Measurements from ENCODE around the gene BBC3. TPM values are rescaled to one million over a fixed set of nuclear protein-coding genes. Genes with fewer than 3 reads are reported as not detected.
A peak's percentile ranks its signal among the peaks of the same experiment; 100 is the strongest.
"Not testable (repeated sequence)": the region's sequence is repeated elsewhere in the genome, so short reads cannot be mapped to it uniquely, and the experiment has no call there.

Gene BBC3
- total RNA-seq, 4 donors from 2014 or later = 0.48 to 3.2 (median 2.6) TPM

- DNase-seq = no peak
- 43 to 48% methylated on average over 3 of the region's 3 CpGs for WGBS, 2 donors
- H3K4me3 ChIP-seq = no peak overlapping the region
Measured at GRCh38 chr19:47253467-47253881, 22.5 kb upstream of the BBC3 start.

GRCh38 chr19:47253016-47253415 lies 22.0 kb upstream of the BBC3 start:
- H3K36me3 ChIP-seq; intact Hi-C loops (cut with DNase I); H3K4me3 ChIP-seq; H3K27me3 ChIP-seq; H3K9me3 ChIP-seq; DNase-seq: not testable (repeated sequence)
- 73 to 74% methylated on average over 5 to 7 of the region's 8 CpGs for WGBS, 2 donors
- Histone ChIP-seq H3K27ac (peak overlapping the region in 2 of 4 donors; percentile 49 to 54), H3K4me1 (peaks cover 14 to 60% (median 14%) of the 10 kb centered on the region in 3 donors)

More at GRCh38 chr19:47253467-47253881, 22.5 kb upstream of the BBC3 start:
- no peaks in the 10 kb centered on the region for H3K9me3 ChIP-seq
- peaks cover 19 to 65% (median 19%) of the 10 kb centered on the region in 3 donors for H3K4me1 ChIP-seq
- intact Hi-C loops (cut with DNase I) = no loop called here
- no peak for TF ChIP-seq CTCF (IDR thresholded peaks at IDR 0.05)
- no peak for TF ChIP-seq POLR2A (IDR thresholded peaks at IDR 0.05)
- peaks cover 0 to 4% (median 0%) of the 10 kb centered on the region in 3 donors for H3K36me3 ChIP-seq
- peak overlapping the region in 3 of 4 donors; percentile 10 to 54 (median 49) for H3K27ac ChIP-seq
- no peaks in the 10 kb centered on the region for H3K27me3 ChIP-seq

GRCh38 chr19:47247308-47247990 lies 16.4 kb upstream of the BBC3 start:
- Histone ChIP-seq H3K4me3 (no peak overlapping the region), H3K27ac (no peak overlapping the region), H3K4me1 (peaks cover 14 to 44% (median 17%) of the 10 kb centered on the region in 3 donors), H3K9me3 (no peaks in the 10 kb centered on the region), H3K36me3 (no peaks in the 10 kb centered on the region), H3K27me3 (peaks cover 0 to 19% (median 0%) of the 10 kb centered on the region in 4 donors)
- TF ChIP-seq CTCF (IDR thresholded peaks at IDR 0.05) = peak; percentile 83 to 93 (median 88)
- no peak for TF ChIP-seq POLR2A (IDR thresholded peaks at IDR 0.05)
- intact Hi-C loops (cut with DNase I) = no loop called here
- DNase-seq = no peak
- WGBS, 2 donors = 31 to 34% methylated on average over 25 of the region's 25 CpGs

GRCh38 chr19:47243776-47244547 lies 13.0 kb upstream of the BBC3 start:
- TF ChIP-seq POLR2A (IDR thresholded peaks at IDR 0.05) (peak in 1 of 4 donors; percentile 37), CTCF (IDR thresholded peaks at IDR 0.05) (peak; percentile 99 to 100 (median 99))
- Histone ChIP-seq H3K27ac (peak overlapping the region; percentile 63 to 77 (median 65)), H3K4me3 (peak overlapping the region in 3 of 4 donors; percentile 39 to 53 (median 39)), H3K27me3 (peaks cover 0 to 45% (median 0%) of the 10 kb centered on the region in 4 donors), H3K4me1 (peaks cover 33 to 51% (median 35%) of the 10 kb centered on the region in 3 donors), H3K36me3 (no peaks in the 10 kb centered on the region), H3K9me3 (no peaks in the 10 kb centered on the region)
- no peak for DNase-seq
- intact Hi-C loops (cut with DNase I) = loop anchor here (5.0 kb wide), 1 partner anchor 92 kb away; no protein-coding TSS in a partner anchor
- WGBS, 2 donors = 3 to 4% methylated on average over 10 to 28 of the region's 46 CpGs

GRCh38 chr19:47243364-47243775 lies 12.4 kb upstream of the BBC3 start:
- H3K9me3 ChIP-seq = no peaks in the 10 kb centered on the region
- intact Hi-C loops (cut with DNase I) = loop anchor here (5.0 kb wide), 1 partner anchor 91 kb away; no protein-coding TSS in a partner anchor
- no peaks in the 10 kb centered on the region for H3K36me3 ChIP-seq
- peak overlapping the region; percentile 63 to 77 (median 65) for H3K27ac ChIP-seq
- TF ChIP-seq CTCF (IDR thresholded peaks at IDR 0.05) = no peak
- no peak for TF ChIP-seq POLR2A (IDR thresholded peaks at IDR 0.05)
- 25 to 28% methylated on average over 6 of the region's 9 CpGs for WGBS, 2 donors
- H3K27me3 ChIP-seq = peaks cover 0 to 48% (median 0%) of the 10 kb centered on the region in 4 donors
- H3K4me3 ChIP-seq = peak overlapping the region in 2 of 4 donors; percentile 39 to 53
- DNase-seq = no peak
- H3K4me1 ChIP-seq = peaks cover 33 to 53% (median 35%) of the 10 kb centered on the region in 3 donors
